GM13976 (cell line): ENCODE measurements around the gene MVD.

Experiments used
- DNase-seq: peaks from one replicate; pipeline ENCODE4 v3.0.0; 2012; ENCODE audit warnings: low spot score
- in situ Hi-C: fragments of 300-500 bp; cut with MboI; formaldehyde crosslinking; loops from one replicate; pipeline ENCODE4 v1.12.0; 2022; ENCODE audit warnings: low sequenced_read_pairs, mixed read lengths, inconsistent platforms; ENCODE audit not compliant: unreplicated experiment
- TF ChIP-seq, protein P1 (sequence below): IDR thresholded peaks from 2 replicates; pipeline ENCODE4 v1.5.1; 2012; ENCODE audit warnings: borderline replicate concordance, mild to moderate bottlenecking; ENCODE audit not compliant: insufficient read depth; ENCODE audit errors: extremely low read depth, missing control alignments, control extremely low read depth

MVD gene

DNA sequence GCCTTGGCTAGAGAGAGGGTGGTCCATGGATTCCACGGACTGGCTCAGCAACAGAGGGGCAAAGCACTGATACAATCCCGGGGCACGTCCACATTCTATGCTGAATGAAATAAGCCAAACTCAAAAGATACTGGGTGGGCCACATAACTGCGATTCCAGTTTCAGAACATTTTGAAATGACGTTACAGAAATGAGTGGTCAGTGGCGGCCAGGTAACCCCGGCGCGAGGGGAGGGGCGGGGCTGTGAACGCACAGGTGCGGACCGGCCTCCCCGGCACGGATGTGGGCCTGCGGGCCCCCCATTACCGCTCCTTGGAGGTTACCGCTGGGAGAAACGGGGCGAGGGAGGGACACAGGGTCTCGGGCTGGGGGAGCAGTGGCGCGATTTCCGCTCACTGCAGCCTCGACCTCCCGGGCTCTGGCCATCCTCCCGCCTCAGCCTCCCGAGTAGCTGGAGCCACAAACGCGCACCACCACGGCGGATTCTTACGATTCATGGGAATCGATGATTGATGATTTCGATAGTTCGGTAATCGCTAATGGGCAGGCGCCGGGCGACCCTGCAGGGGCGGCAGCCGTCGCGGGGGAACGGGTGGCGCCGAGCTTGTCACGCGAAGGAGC lies 559 bp downstream of the MVD start:
- in situ Hi-C loops: no loop called here
- no peak for DNase-seq
- TF ChIP-seq, protein P1, sequence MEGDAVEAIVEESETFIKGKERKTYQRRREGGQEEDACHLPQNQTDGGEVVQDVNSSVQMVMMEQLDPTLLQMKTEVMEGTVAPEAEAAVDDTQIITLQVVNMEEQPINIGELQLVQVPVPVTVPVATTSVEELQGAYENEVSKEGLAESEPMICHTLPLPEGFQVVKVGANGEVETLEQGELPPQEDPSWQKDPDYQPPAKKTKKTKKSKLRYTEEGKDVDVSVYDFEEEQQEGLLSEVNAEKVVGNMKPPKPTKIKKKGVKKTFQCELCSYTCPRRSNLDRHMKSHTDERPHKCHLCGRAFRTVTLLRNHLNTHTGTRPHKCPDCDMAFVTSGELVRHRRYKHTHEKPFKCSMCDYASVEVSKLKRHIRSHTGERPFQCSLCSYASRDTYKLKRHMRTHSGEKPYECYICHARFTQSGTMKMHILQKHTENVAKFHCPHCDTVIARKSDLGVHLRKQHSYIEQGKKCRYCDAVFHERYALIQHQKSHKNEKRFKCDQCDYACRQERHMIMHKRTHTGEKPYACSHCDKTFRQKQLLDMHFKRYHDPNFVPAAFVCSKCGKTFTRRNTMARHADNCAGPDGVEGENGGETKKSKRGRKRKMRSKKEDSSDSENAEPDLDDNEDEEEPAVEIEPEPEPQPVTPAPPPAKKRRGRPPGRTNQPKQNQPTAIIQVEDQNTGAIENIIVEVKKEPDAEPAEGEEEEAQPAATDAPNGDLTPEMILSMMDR: no peak

DNA sequence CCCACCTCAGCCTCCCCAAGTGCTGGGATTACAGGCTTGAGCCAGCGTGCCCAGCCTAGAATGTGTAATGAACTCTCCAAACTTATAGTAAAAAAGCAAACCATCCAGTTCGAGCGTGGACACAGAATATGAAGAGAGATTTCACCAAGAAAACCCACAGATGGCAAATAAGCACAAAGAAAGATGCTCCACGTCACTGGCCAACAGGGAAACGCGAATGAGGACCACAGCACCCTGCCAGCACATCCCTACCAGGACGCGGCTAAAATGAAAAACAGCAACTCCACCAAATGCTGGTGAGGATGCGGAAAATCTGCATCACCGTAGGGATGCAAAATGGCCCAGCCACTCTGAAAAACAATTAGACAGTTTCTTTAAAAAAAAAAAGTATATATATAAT lies 1.4 kb downstream of the MVD start:
- in situ Hi-C loops: no loop called here
- no peak for DNase-seq
- TF ChIP-seq, protein P1: no peak

DNA sequence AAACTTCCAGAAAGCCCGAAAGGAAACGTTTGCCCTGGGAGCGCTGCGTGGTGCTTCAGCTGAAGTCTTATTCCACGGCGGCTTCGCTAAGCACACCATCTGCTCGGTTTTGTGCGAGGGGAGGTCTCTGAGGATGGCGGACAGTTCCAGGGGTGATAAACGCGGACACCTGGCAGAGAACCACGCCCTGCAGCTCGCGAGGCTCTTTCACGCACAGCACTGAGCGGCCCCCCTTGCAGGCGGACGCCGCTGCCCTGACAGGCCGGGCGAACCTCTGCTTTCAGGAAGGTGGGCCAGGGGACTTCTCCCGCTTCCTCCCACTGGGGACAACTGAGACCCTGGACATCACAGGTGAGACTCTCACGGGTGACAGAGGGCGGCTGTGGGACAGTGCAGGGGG lies 3.7 kb downstream of the MVD start:
- DNase-seq: no peak
- TF ChIP-seq, protein P1: no peak
- in situ Hi-C loops: no loop called here

DNA sequence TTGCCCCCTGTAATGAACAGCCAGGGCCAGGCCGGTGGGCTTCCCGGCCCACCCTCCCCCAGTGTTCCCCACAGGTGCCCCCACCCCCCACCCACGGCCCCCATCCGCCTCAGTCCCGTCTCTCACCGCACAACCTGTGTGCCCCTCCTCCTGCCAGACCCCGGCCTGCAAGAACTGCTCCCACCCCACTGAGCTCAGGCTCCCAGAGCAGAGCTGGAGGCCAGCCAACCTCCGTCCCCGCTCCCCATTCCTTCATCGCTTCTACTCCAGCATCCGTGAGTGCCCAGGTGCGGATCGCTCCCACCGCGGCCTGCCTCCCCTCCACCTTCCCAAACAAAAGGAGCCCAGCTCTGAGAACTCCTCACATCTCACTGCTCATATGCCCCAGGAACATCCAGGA lies 4.2 kb downstream of the MVD start:
- in situ Hi-C loops: no loop called here
- no peak for DNase-seq
- TF ChIP-seq, protein P1: no peak

DNA sequence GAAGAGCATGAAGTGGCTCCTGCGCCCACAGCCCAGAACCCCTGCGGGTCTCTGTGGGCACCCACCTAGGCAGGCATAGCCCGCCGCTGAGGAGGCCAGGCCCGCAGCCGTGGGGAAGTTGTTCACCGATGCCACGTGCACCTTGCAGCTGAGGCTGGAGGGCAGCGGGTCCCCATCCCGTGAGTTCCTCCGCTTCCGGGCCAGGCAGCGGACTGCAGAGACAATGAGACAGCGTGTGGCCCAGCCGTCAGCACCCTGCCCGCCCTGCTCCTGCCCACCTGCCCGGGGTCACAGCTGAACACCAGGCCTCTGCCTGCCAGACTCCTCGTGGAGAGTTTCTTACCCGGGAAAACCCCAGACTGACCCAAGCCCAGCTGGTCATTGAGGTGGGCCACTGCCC lies 5.5 kb downstream of the MVD start:
- DNase-seq: no peak
- TF ChIP-seq, protein P1: no peak
- in situ Hi-C loops: no loop called here

DNA sequence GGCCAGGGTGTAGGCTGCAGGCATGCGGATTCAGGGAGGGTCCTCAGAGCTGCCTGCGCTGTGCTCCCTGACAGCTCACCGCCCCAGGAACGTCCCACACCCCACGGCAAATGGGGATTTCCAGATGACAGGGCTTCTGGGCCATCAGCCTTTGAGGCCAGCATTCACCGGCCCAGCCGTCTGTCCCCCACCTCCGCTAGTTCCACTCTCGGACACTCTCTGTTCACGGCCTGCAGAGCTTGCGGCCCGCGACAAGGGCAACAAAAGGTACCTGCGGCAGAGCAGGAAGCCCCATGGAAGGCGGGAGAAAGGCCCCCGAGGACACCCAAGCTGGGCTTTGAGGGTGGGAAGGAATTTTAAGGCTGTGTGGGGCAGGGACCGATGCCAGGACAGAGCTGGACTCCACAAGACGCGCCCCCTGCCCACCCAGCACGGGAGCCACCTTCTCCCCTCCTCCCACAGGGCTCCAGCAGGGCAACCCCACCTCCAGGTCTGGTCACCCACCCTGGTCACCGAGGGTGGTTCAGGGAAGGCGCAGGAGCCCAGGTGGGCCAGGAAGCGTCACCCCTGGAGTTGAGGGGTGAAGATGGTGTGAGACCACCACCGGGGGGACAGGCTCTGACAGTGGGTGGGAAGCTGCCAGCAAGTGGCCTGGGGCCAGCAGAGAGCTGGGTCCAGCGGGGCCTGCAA lies 6.5 kb downstream of the MVD start:
- in situ Hi-C loops: no loop called here
- TF ChIP-seq, protein P1: no peak
- no peak for DNase-seq

DNA sequence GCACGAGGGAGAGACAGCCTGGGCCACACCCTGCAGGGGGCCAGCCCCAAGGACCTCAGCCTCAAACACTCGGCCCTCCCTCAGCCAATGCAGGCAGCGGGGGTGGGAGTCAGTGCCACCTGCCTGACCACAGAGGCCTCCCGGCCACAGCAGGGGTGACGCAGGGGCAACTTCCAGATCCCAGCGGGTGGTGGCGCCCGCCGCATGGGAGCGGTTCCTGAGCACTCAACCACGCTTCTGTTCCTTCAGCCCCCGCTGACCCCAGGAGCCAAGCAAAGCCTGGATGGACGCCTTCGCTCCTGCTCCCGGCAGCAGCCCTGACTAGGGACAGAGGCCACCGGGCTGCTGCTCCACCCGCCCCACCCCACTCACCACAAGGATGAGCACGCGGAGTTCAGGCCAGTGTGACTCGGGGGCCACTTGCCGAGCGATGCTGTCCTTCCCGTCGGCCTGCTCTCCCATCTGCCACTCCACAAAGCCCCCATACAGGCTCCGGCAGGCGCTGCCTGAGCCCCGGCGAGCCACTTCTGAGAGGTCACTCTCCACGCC lies 7.1 kb downstream of the MVD start:
- TF ChIP-seq, protein P1: no peak
- no peak for DNase-seq
- in situ Hi-C loops: no loop called here
